ENCODE data around the gene ZSCAN9. TPM values are rescaled to one million over a fixed set of nuclear protein-coding genes. Genes with fewer than 3 reads are reported as not detected.

ZSCAN9 gene
- total and polyA plus RNA-seq, 9 of the 15 experiments (the other 6 are each of a cell fraction or from before 2014, with no cell fraction given): 18.8 to 48.9 (median 28.7) TPM

DNA sequence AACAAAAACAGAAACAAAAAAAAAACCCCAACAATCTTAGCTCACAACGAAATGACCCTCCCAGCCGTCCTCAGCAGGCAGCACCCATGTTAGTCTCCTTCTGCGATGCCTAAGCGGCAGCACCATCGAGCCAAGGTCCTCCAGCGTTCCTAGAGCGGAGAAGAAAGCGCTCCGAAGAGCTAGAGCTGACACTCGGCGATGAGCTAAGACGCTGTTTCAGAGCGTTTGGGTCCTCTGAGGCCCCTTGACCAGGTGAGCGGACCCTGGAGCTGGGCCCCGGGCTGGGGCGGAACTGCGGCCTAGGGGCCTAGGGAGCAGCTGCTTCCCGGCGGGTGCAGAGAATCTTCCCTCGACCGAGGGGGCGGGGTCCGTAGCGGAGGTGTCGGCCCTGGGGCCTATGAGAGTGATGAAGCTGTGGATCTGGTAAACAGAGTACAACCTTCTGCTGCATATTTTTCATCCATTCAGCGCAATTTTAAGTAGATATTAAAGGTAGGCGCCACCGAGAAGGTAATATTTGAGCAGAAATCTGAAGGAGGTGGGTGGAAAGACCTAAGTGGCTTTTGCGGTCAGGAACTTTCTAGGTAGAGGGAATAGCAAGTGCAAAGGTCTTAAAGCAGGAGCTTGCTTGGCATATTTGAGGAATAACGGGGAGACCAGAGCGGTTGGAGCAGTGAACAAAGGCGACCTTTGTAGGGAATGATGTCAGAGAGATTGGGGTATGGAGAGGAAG, 42.1 kb downstream of the ZSCAN9 start, which contains the start of gene ZSCAN26 (continued):
- TF ChIP-seq MCM5 (IDR thresholded peaks at IDR 0.05; ENCODE audit: low read depth) (no peak), FOXP1 (CRISPR knock-in tag; IDR thresholded peaks at IDR 0.05) (no peak), ZBTB17 (CRISPR knock-in tag; IDR thresholded peaks at IDR 0.05) (peak; percentile 72), ETV1 (tag; conservative IDR thresholded peaks at IDR 0.05; ENCODE audit: low read depth) (peak; percentile 45; the same call in 1 of the 2 replicates), ZNF282 (CRISPR knock-in tag; IDR thresholded peaks at IDR 0.05) (no peak), RBM34 (IDR thresholded peaks at IDR 0.05; ENCODE audit: borderline replicate concordance, insufficient read depth, low read length) (no peak), CTBP1 (IDR thresholded peaks at IDR 0.05; ENCODE audit: borderline replicate concordance) (peak; percentile 92), TAF1 (IDR thresholded peaks at IDR 0.05; ENCODE audit: control insufficient read depth, extremely low read depth, insufficient read depth, low read length, severe bottlenecking) (peak; percentile 91), PHTF2 (CRISPR knock-in tag; IDR thresholded peaks at IDR 0.05) (no peak), KDM4B (IDR thresholded peaks at IDR 0.05; ENCODE audit: borderline replicate concordance in 2 of 2, low read depth in 1 of 2) (peak in 1 of 2 experiments; percentile 82; a peak in 1 of 4 replicates), CBX2 (IDR thresholded peaks at IDR 0.05; ENCODE audit: insufficient read depth, low read length, poor library complexity, severe bottlenecking) (no peak), KLF13 (tag; IDR thresholded peaks at IDR 0.05; ENCODE audit: borderline replicate concordance, low read depth) (peak; percentile 98), KLF6 (CRISPR knock-in tag; IDR thresholded peaks at IDR 0.05; ENCODE audit: borderline replicate concordance) (no peak)
- TF ChIP-seq, protein P1, sequence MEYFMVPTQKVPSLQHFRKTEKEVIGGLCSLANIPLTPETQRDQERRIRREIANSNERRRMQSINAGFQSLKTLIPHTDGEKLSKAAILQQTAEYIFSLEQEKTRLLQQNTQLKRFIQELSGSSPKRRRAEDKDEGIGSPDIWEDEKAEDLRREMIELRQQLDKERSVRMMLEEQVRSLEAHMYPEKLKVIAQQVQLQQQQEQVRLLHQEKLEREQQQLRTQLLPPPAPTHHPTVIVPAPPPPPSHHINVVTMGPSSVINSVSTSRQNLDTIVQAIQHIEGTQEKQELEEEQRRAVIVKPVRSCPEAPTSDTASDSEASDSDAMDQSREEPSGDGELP (CRISPR knock-in tag; IDR thresholded peaks at IDR 0.05; ENCODE audit: borderline replicate concordance): peak; percentile 94
- TF ChIP-seq, protein P2, sequence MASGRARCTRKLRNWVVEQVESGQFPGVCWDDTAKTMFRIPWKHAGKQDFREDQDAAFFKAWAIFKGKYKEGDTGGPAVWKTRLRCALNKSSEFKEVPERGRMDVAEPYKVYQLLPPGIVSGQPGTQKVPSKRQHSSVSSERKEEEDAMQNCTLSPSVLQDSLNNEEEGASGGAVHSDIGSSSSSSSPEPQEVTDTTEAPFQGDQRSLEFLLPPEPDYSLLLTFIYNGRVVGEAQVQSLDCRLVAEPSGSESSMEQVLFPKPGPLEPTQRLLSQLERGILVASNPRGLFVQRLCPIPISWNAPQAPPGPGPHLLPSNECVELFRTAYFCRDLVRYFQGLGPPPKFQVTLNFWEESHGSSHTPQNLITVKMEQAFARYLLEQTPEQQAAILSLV (tag; IDR thresholded peaks at IDR 0.05): no peak
- TF ChIP-seq, protein P3, sequence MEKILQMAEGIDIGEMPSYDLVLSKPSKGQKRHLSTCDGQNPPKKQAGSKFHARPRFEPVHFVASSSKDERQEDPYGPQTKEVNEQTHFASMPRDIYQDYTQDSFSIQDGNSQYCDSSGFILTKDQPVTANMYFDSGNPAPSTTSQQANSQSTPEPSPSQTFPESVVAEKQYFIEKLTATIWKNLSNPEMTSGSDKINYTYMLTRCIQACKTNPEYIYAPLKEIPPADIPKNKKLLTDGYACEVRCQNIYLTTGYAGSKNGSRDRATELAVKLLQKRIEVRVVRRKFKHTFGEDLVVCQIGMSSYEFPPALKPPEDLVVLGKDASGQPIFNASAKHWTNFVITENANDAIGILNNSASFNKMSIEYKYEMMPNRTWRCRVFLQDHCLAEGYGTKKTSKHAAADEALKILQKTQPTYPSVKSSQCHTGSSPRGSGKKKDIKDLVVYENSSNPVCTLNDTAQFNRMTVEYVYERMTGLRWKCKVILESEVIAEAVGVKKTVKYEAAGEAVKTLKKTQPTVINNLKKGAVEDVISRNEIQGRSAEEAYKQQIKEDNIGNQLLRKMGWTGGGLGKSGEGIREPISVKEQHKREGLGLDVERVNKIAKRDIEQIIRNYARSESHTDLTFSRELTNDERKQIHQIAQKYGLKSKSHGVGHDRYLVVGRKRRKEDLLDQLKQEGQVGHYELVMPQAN (IDR thresholded peaks at IDR 0.05; ENCODE audit: borderline replicate concordance): no peak
- TF ChIP-seq, protein P4, sequence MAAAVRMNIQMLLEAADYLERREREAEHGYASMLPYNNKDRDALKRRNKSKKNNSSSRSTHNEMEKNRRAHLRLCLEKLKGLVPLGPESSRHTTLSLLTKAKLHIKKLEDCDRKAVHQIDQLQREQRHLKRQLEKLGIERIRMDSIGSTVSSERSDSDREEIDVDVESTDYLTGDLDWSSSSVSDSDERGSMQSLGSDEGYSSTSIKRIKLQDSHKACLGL (CRISPR knock-in tag; IDR thresholded peaks at IDR 0.05; ENCODE audit: borderline replicate concordance, poor library complexity, severe bottlenecking): no peak
- TF ChIP-seq, protein P5, sequence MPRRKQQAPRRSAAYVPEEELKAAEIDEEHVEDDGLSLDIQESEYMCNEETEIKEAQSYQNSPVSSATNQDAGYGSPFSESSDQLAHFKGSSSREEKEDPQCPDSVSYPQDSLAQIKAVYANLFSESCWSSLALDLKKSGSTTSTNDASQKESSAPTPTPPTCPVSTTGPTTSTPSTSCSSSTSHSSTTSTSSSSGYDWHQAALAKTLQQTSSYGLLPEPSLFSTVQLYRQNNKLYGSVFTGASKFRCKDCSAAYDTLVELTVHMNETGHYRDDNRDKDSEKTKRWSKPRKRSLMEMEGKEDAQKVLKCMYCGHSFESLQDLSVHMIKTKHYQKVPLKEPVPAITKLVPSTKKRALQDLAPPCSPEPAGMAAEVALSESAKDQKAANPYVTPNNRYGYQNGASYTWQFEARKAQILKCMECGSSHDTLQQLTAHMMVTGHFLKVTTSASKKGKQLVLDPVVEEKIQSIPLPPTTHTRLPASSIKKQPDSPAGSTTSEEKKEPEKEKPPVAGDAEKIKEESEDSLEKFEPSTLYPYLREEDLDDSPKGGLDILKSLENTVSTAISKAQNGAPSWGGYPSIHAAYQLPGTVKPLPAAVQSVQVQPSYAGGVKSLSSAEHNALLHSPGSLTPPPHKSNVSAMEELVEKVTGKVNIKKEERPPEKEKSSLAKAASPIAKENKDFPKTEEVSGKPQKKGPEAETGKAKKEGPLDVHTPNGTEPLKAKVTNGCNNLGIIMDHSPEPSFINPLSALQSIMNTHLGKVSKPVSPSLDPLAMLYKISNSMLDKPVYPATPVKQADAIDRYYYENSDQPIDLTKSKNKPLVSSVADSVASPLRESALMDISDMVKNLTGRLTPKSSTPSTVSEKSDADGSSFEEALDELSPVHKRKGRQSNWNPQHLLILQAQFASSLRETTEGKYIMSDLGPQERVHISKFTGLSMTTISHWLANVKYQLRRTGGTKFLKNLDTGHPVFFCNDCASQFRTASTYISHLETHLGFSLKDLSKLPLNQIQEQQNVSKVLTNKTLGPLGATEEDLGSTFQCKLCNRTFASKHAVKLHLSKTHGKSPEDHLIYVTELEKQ (CRISPR knock-in tag; IDR thresholded peaks at IDR 0.05): no peak

Measured in K562 (cell line).